Activated CD4-positive, alpha-beta memory T cell treated with anti-CD3 and anti-CD28 coated beads, Interleukin-2, amount 10 ng/mL, durations not matched to agents 7 days and 5 days (primary cell): ENCODE measurements around the gene ATP8B4. TPM values are rescaled to one million over a fixed set of nuclear protein-coding genes. Genes with fewer than 3 reads are reported as not detected.
"Not testable (repeated sequence)": the region's sequence is repeated elsewhere in the genome, so short reads cannot be mapped to it uniquely, and the experiment has no call there.

Experiments
- CTCF ChIA-PET: fragments of 350-600 bp; sonication (Branson Sonifier 250); formaldehyde crosslinking; loops from one replicate; lab custom pipeline; 2021; ENCODE audit warnings: antibody characterized with exemption, inconsistent platforms; lab: Charles Lee
- POLR2A ChIA-PET: fragments of 350-600 bp; sonication (Branson Sonifier 250); formaldehyde crosslinking; loops from one replicate; lab custom pipeline; 2021; ENCODE audit warnings: antibody characterized with exemption; lab: Charles Lee
- DNase-seq: peaks from one replicate; pipeline ENCODE4 v3.0.0-alpha.2; 2020
- H3K27ac Mint-ChIP-seq: one replicate; pipeline ENCODE4 v1.8.0; 2021; ENCODE audit warnings: mild to moderate bottlenecking, mixed read lengths
- H3K27me3 Mint-ChIP-seq: one replicate; pipeline ENCODE4 v1.8.0; 2021; ENCODE audit warnings: mixed read lengths
- H3K36me3 Mint-ChIP-seq: one replicate; pipeline ENCODE4 v1.8.0; 2021; ENCODE audit warnings: low read depth, mixed read lengths
- H3K4me1 Mint-ChIP-seq: one replicate; pipeline ENCODE4 v1.8.0; 2021; ENCODE audit warnings: mixed read lengths
- H3K4me3 Mint-ChIP-seq: one replicate; pipeline ENCODE4 v1.8.0; 2021; ENCODE audit warnings: mild to moderate bottlenecking, mixed read lengths
- H3K9me3 Mint-ChIP-seq: one replicate; pipeline ENCODE4 v1.8.0; 2021; ENCODE audit warnings: mixed read lengths
- total RNA-seq, 2 experiments: library from RNA; stranded (reverse); gene quantifications; one replicate each; pipeline ENCODE4 v1.2.3, GENCODE V29; 2021

The ATP8B4 gene
- total RNA-seq, 2 experiments from 2014 or later: 19.9 to 20.7 TPM

GRCh38 chr15:49979705-49980382, 139.2 kb downstream of the ATP8B4 start:
- no peak for DNase-seq
- H3K27ac Mint-ChIP-seq: no peak overlapping the region
- H3K9me3 Mint-ChIP-seq: no peaks in the 10 kb centered on the region
- no peaks in the 10 kb centered on the region for H3K27me3 Mint-ChIP-seq
- CTCF ChIA-PET: interaction anchor here (2.2 kb wide), 1 partner anchor 23 kb away, joined by 8 read pairs; no protein-coding TSS in a partner anchor
- POLR2A ChIA-PET: no interaction called here
- peaks cover 6% of the 10 kb centered on the region for H3K36me3 Mint-ChIP-seq
- no peak overlapping the region for H3K4me3 Mint-ChIP-seq
- peaks cover 2% of the 10 kb centered on the region for H3K4me1 Mint-ChIP-seq

DNA sequence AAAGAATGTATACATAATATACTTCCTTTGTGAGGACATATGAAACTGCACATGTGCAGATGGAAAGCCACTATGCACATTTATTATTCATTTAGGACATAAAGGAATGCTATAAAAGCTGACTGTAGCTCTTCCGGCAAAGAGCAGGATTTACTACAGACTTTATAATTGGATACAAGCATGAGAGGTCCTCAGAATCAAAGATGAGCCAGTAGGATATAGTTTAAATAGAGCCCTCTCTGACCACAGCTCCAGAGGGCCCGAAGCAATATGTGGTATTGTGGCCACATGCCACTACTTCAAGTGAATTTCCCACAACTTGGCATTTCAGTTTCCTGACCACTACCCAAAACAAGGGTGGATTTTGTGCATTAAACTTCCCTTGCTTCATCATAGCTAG, 140.9 kb downstream of the ATP8B4 start:
- Mint-ChIP-seq H3K36me3 (peaks cover 3% of the 10 kb centered on the region), H3K4me1 (peaks cover 6% of the 10 kb centered on the region), H3K9me3 (no peaks in the 10 kb centered on the region), H3K27me3 (no peaks in the 10 kb centered on the region), H3K27ac (no peak overlapping the region), H3K4me3 (no peak overlapping the region)
- POLR2A ChIA-PET: no interaction called here
- DNase-seq: no peak
- CTCF ChIA-PET: interaction anchor here (0.6 to 2.2 kb wide), 2 partner anchors 25 to 317 kb away, joined by 3 to 8 read pairs; no protein-coding TSS in a partner anchor

GRCh38 chr15:49977306-49977705, 141.7 kb downstream of the ATP8B4 start:
- Mint-ChIP-seq H3K36me3 (peaks cover 3% of the 10 kb centered on the region), H3K9me3 (no peaks in the 10 kb centered on the region), H3K4me3 (no peak overlapping the region), H3K27me3 (no peaks in the 10 kb centered on the region), H3K4me1 (peaks cover 6% of the 10 kb centered on the region), H3K27ac (no peak overlapping the region)
- no peak for DNase-seq
- ChIA-PET POLR2A (no interaction called here), CTCF (interaction anchor here (1.5 kb wide), 1 partner anchor 14 kb away, joined by 4 read pairs; no protein-coding TSS in a partner anchor)

GRCh38 chr15:49964551-49964950, 154.5 kb downstream of the ATP8B4 start:
- Mint-ChIP-seq H3K4me1 (no peaks in the 10 kb centered on the region), H3K27ac (no peak overlapping the region), H3K27me3 (no peaks in the 10 kb centered on the region), H3K36me3 (peaks cover 36% of the 10 kb centered on the region), H3K4me3 (no peak overlapping the region), H3K9me3 (no peaks in the 10 kb centered on the region)
- POLR2A ChIA-PET: no interaction called here
- DNase-seq: no peak
- CTCF ChIA-PET: no interaction called here

GRCh38 chr15:49964061-49964460, 155.0 kb downstream of the ATP8B4 start:
- no peaks in the 10 kb centered on the region for H3K27me3 Mint-ChIP-seq
- POLR2A ChIA-PET: no interaction called here
- H3K36me3 Mint-ChIP-seq: peaks cover 34% of the 10 kb centered on the region
- H3K27ac Mint-ChIP-seq: no peak overlapping the region
- no peak for DNase-seq
- no peaks in the 10 kb centered on the region for H3K9me3 Mint-ChIP-seq
- H3K4me1 Mint-ChIP-seq: no peaks in the 10 kb centered on the region
- CTCF ChIA-PET: no interaction called here
- H3K4me3 Mint-ChIP-seq: no peak overlapping the region

GRCh38 chr15:49963033-49963772, 155.8 kb downstream of the ATP8B4 start:
- H3K4me1 Mint-ChIP-seq, CTCF ChIA-PET, H3K27ac Mint-ChIP-seq, POLR2A ChIA-PET, DNase-seq, H3K4me3 Mint-ChIP-seq, H3K9me3 Mint-ChIP-seq, H3K27me3 Mint-ChIP-seq: not testable (repeated sequence)
- peaks cover 28% of the 10 kb centered on the region for H3K36me3 Mint-ChIP-seq

- no peaks in the 10 kb centered on the region for H3K4me1 Mint-ChIP-seq
- peaks cover 20% of the 10 kb centered on the region for H3K36me3 Mint-ChIP-seq
- H3K9me3 Mint-ChIP-seq: peaks cover 2% of the 10 kb centered on the region
- no peak overlapping the region for H3K4me3 Mint-ChIP-seq
- no peaks in the 10 kb centered on the region for H3K27me3 Mint-ChIP-seq
- H3K27ac Mint-ChIP-seq: no peak overlapping the region
- ChIA-PET POLR2A (no interaction called here), CTCF (no interaction called here)
- no peak for DNase-seq
Observed at GRCh38 chr15:49962044-49962602, 156.9 kb downstream of the ATP8B4 start.

DNA sequence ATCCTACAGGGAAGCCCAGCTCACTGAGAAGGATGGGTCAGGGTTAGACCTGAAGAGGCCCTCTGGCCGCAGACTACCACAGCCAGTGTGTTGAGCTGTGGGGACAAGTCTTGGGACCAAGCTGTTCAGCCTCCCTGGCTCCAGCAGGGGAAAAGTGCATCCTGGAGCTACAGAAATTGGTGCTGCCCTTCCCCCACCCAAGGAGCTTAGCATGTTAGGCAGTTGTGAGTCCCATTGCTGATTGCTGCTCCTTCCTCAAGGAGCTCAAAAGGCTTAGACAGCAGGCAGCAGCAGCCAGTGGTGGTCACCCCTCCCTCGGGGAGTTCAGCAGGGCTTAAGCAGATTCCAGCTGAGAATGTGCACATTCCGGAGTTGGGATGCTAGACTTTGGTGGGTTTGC, 165.6 kb downstream of the ATP8B4 start:
- Mint-ChIP-seq H3K27me3 (peaks cover 2% of the 10 kb centered on the region), H3K4me3 (no peak overlapping the region), H3K9me3 (peaks cover 21% of the 10 kb centered on the region), H3K4me1 (no peaks in the 10 kb centered on the region), H3K36me3 (peaks cover 37% of the 10 kb centered on the region), H3K27ac (no peak overlapping the region)
- no peak for DNase-seq
- ChIA-PET POLR2A (no interaction called here), CTCF (no interaction called here)

- H3K27me3 Mint-ChIP-seq: peaks cover 2% of the 10 kb centered on the region
Observed at GRCh38 chr15:49946681-49947080, 172.4 kb downstream of the ATP8B4 start.

DNA sequence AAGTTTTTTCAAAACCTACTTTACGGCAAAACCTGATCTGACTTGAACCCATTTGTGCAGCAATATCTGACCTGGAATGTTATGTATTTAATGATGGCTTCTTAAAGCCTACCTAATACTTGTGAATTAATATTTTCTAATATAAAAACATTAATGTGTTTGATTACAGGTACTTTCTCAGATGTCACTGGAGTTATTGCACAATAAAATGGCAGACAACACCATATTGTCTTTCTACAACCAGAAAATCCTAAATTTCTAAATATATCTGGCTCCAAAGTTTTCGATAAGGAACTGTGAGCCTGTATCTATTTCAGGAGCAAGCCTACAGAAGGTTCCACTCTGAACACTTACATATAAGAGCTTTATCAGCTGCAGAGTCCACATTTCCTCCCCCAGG, 184.5 kb downstream of the ATP8B4 start:
- H3K36me3 Mint-ChIP-seq: peaks cover 6% of the 10 kb centered on the region
- no peak for DNase-seq
- peaks cover 3% of the 10 kb centered on the region for H3K27me3 Mint-ChIP-seq
- CTCF ChIA-PET: no interaction called here
- no peak overlapping the region for H3K27ac Mint-ChIP-seq
- peaks cover 3% of the 10 kb centered on the region for H3K4me1 Mint-ChIP-seq
- POLR2A ChIA-PET: no interaction called here
- H3K9me3 Mint-ChIP-seq: no peaks in the 10 kb centered on the region
- no peak overlapping the region for H3K4me3 Mint-ChIP-seq

More at GRCh38 chr15:49946681-49947080, 172.4 kb downstream of the ATP8B4 start:
- H3K27ac Mint-ChIP-seq: no peak overlapping the region
- no peak overlapping the region for H3K4me3 Mint-ChIP-seq
- H3K4me1 Mint-ChIP-seq: no peaks in the 10 kb centered on the region
- H3K9me3 Mint-ChIP-seq: peaks cover 23% of the 10 kb centered on the region
- ChIA-PET CTCF (no interaction called here), POLR2A (no interaction called here)
- peaks cover 24% of the 10 kb centered on the region for H3K36me3 Mint-ChIP-seq
- no peak for DNase-seq

DNA sequence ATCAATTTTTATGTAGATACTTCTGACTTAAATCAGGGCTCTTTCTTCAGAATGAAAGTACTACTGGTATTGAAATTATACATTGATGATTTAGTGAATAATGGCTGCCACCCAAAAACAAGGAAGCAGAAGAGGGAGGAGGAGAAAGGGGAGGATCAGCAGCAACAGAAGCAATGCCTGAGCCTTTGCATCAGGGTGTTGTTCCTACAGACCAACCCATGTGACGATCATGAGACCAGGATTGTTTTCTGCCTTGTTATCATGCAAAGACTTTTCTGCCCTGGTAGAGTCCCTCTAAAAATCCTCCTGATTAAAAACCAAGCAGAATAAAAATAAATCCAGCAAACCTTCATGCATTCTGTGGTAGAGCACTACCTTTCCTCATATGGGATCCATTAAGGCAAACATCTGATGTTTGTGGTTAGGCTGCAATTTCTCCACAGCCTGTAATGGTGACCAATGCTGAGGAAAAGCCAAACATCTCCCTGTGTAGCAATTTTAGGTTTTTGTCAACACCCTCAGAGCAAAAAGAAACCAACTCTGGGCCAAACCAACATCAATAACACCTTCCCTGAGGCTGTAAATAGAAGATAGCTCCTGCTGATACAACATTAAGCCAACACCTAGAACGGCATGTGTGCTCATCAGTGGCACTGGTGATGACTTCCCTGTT, 191.7 kb downstream of the ATP8B4 start:
- Mint-ChIP-seq H3K4me3 (no peak overlapping the region), H3K36me3 (peaks cover 23% of the 10 kb centered on the region), H3K27me3 (peaks cover 5% of the 10 kb centered on the region), H3K4me1 (no peaks in the 10 kb centered on the region), H3K27ac (no peak overlapping the region), H3K9me3 (no peaks in the 10 kb centered on the region)
- ChIA-PET CTCF (no interaction called here), POLR2A (no interaction called here)
- no peak for DNase-seq

- Mint-ChIP-seq H3K4me1 (no peaks in the 10 kb centered on the region), H3K27me3 (peaks cover 5% of the 10 kb centered on the region)
- POLR2A ChIA-PET: no interaction called here
Observed at GRCh38 chr15:49926740-49927139, 192.3 kb downstream of the ATP8B4 start.

GRCh38 chr15:49923671-49924070, 195.4 kb downstream of the ATP8B4 start:
- H3K4me1 Mint-ChIP-seq: no peaks in the 10 kb centered on the region
- H3K36me3 Mint-ChIP-seq: peaks cover 36% of the 10 kb centered on the region
- DNase-seq: no peak
- POLR2A ChIA-PET: no interaction called here
- CTCF ChIA-PET: no interaction called here
- no peak overlapping the region for H3K4me3 Mint-ChIP-seq
- H3K27me3 Mint-ChIP-seq: peaks cover 5% of the 10 kb centered on the region
- H3K9me3 Mint-ChIP-seq: no peaks in the 10 kb centered on the region
- no peak overlapping the region for H3K27ac Mint-ChIP-seq

More at GRCh38 chr15:49926740-49927139, 192.3 kb downstream of the ATP8B4 start:
- no peaks in the 10 kb centered on the region for H3K9me3 Mint-ChIP-seq
- H3K27ac Mint-ChIP-seq: no peak overlapping the region
- CTCF ChIA-PET: no interaction called here
- H3K4me3 Mint-ChIP-seq: no peak overlapping the region
- no peak for DNase-seq
- H3K36me3 Mint-ChIP-seq: peaks cover 23% of the 10 kb centered on the region
